Fibroblast of upper back skin (primary cell): ENCODE results near the gene SLC25A2.

ENCODE experiments used
- DNase-seq: peaks from one replicate; pipeline ENCODE4 v3.0.0-alpha.2; 2013

The SLC25A2 gene

GRCh38 chr5:141306630-141307029 lies 2.8 kb upstream of the SLC25A2 start:
- DNase-seq, result no peak

- DNase-seq, result no peak
These were observed 5.5 kb downstream of the SLC25A2 start for GRCh38 chr5:141298376-141298775.

- no peak for DNase-seq
These were observed 30.9 kb downstream of the SLC25A2 start for GRCh38 chr5:141272906-141273305.

- no peak for DNase-seq
These were observed 34.7 kb downstream of the SLC25A2 start for GRCh38 chr5:141269195-141269594.

GRCh38 chr5:141261238-141261546 lies 42.7 kb downstream of the SLC25A2 start:
- no peak for DNase-seq

GRCh38 chr5:141260458-141261237 lies 43.2 kb downstream of the SLC25A2 start:
- no peak for DNase-seq

GRCh38 chr5:141258948-141259347 lies 44.9 kb downstream of the SLC25A2 start:
- no peak for DNase-seq

GRCh38 chr5:141258464-141258863 lies 45.4 kb downstream of the SLC25A2 start:
- no peak for DNase-seq
